HG03342 (cell line): ENCODE results near the gene RASA3.

ENCODE experiments used
- ATAC-seq: cut with Tn5 transposase; IDR thresholded peaks from one replicate; pipeline ENCODE4 v1.9.1; 2021; ENCODE audit warnings: mild to moderate bottlenecking, moderate library complexity; ENCODE audit not compliant: unreplicated experiment

Gene RASA3

DNA sequence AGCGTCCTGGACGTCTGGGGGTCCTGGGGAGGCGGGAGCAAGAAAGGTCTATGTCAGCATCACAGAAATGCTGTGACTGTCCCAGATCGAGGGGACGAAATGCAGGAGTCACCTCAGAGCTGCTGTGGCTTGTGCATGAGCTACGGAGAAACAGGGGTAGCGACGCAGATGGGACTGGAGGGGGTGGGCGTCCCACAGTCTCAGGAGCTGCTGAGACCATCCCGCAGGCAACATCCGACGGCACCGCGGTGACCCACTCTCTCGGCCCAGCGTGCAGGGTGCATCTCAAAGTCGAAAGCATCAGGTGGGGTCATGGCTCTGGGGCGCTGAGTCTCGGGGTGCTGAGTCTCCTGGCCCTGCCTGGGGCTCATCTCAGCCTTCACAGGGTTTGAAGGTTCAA is 121.2 kb downstream of the RASA3 start:
- no peak for ATAC-seq

DNA sequence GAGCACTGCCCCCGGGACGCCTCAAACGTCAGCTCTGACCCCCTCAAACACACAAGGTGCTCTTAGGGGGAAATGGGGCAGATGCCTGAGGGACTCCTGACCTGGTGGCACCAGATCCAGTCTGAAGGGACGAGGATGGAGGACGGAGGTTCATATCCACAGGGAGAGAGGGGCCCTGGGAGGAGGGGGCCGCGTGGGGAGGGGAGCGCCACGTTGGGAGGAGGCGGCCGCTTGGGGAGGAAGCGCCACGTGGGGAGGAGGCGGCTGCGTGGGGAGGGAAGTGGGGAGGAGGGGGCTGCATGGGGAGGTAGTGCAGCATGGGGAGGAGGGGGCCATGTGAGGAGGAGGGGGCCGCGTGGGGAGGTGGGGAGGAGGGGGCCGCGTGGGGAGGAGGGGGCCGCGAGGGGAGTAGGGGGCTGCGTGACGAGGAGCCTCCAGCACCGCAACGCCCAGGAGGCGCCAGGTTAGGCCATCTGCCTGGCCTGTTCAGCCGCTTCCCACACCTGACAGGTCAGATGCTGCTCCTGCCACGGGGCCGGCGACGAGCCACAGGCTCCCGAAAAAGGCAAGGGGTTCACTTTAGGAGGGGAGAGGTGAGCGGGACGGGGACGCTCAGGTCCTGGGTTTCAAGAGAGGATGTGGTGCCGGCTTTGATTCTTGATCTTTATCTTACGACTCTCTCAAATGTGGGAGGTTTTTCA is 121.9 kb downstream of the RASA3 start:
- no peak for ATAC-seq

- ATAC-seq, result no peak
Measured at GRCh38 chr13:114009590-114010400, 122.6 kb downstream of the RASA3 start.

- no peak for ATAC-seq
Measured at GRCh38 chr13:114008964-114009589, 123.3 kb downstream of the RASA3 start.

DNA sequence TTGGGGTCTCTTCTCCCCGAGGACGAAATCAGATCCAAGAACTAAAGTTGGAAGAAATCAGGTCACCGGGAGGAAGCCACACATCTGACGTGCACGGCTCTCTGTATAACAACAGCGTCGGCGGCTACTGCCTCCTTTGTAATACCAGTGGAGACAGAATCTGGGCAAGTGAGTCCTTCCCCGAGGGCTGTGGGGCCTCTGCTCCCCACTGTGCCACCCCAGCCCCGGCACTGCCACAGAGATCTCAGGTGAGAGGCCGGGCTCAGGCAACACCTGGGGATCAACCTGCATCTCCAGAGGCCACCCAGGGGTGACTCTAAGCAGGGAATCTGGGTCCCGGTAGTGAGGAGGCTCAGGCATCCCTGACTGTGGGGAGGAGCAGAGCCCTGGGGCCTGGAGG is 124.9 kb downstream of the RASA3 start:
- ATAC-seq, result no peak

DNA sequence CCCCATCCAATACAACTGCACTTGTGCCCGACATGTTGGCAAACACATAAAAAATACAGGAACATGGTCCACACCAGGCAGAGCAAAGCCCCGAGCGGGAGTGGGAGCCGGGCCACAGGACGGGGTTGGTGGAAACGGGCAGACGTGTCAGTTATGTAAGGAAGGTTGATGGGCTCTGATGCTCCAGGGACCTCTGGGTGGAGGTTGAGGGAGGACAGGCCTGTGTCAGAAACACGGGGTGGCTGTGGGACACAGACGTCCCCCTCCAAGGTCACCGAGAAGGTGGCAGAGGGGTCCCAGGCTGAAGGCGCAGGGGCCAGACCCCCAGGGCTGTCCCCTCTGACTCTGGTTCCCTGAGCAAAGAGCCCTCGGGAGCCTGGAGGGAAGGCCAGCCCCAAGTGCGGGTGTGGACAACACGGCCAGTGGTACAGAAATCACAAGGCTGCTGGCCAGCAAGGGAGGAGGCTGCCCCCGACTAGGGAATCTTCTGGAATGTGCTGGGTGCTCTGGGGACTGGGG is 127.2 kb downstream of the RASA3 start:
- no peak for ATAC-seq

- ATAC-seq, result no peak
Measured at GRCh38 chr13:114004420-114005205, 127.8 kb downstream of the RASA3 start.

DNA sequence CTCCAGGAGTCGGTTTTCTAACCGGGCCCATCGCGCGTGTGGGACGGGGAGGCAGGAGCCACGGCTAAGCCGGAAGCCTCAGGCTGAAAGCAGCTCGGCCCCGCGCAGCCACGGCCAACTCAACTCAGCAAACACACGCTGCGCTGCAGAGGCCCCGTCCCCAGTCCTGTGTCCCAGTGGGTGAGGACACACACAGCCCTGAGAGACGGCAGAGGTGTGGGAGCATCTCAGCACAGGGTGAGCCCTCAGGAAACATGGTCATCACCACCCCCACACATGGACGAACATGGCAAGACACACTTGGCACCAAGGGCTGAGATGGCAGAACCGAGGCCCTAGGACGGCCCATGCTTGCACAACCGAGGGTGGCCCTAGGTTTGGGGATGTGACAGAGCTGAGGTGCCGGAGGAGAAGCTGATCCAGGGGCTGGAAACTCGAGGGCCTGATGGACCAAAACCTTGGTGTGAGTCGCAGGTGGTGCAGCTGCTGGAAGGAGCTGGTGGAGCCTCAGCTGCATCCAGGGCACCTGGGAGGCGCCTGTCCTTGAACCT is 129.6 kb downstream of the RASA3 start:
- ATAC-seq, result no peak

GRCh38 chr13:114002009-114002544 is 130.3 kb downstream of the RASA3 start:
- ATAC-seq, result no peak

GRCh38 chr13:114001331-114002008 is 131.0 kb downstream of the RASA3 start:
- no peak for ATAC-seq

- no peak for ATAC-seq
Measured at GRCh38 chr13:114000151-114001040, 132.0 kb downstream of the RASA3 start.

GRCh38 chr13:113999618-113999910 is 132.9 kb downstream of the RASA3 start:
- ATAC-seq, result no peak

- no peak for ATAC-seq
Measured at GRCh38 chr13:113998781-113999617, 133.4 kb downstream of the RASA3 start.

- ATAC-seq, result no peak
Measured at GRCh38 chr13:113997845-113998751, 134.3 kb downstream of the RASA3 start.

GRCh38 chr13:113996912-113997745 is 135.3 kb downstream of the RASA3 start:
- no peak for ATAC-seq
